Suppressor macrophage treated with lipopolysaccharide for 4 hours (primary cell): ENCODE measurements around the gene RIMBP3B.
"Not testable (repeated sequence)": the region's sequence is repeated elsewhere in the genome, so short reads cannot be mapped to it uniquely, and the experiment has no call there.

Source experiments
- DNase-seq: peaks from one replicate; pipeline ENCODE4 v3.0.0-alpha.2; 2020

The RIMBP3B gene, protein sequence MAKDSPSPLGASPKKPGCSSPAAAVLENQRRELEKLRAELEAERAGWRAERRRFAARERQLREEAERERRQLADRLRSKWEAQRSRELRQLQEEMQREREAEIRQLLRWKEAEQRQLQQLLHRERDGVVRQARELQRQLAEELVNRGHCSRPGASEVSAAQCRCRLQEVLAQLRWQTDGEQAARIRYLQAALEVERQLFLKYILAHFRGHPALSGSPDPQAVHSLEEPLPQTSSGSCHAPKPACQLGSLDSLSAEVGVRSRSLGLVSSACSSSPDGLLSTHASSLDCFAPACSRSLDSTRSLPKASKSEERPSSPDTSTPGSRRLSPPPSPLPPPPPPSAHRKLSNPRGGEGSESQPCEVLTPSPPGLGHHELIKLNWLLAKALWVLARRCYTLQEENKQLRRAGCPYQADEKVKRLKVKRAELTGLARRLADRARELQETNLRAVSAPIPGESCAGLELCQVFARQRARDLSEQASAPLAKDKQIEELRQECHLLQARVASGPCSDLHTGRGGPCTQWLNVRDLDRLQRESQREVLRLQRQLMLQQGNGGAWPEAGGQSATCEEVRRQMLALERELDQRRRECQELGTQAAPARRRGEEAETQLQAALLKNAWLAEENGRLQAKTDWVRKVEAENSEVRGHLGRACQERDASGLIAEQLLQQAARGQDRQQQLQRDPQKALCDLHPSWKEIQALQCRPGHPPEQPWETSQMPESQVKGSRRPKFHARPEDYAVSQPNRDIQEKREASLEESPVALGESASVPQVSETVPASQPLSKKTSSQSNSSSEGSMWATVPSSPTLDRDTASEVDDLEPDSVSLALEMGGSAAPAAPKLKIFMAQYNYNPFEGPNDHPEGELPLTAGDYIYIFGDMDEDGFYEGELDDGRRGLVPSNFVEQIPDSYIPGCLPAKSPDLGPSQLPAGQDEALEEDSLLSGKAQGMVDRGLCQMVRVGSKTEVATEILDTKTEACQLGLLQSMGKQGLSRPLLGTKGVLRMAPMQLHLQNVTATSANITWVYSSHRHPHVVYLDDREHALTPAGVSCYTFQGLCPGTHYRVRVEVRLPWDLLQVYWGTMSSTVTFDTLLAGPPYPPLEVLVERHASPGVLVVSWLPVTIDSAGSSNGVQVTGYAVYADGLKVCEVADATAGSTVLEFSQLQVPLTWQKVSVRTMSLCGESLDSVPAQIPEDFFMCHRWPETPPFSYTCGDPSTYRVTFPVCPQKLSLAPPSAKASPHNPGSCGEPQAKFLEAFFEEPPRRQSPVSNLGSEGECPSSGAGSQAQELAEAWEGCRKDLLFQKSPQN (N-terminal part only)

DNA sequence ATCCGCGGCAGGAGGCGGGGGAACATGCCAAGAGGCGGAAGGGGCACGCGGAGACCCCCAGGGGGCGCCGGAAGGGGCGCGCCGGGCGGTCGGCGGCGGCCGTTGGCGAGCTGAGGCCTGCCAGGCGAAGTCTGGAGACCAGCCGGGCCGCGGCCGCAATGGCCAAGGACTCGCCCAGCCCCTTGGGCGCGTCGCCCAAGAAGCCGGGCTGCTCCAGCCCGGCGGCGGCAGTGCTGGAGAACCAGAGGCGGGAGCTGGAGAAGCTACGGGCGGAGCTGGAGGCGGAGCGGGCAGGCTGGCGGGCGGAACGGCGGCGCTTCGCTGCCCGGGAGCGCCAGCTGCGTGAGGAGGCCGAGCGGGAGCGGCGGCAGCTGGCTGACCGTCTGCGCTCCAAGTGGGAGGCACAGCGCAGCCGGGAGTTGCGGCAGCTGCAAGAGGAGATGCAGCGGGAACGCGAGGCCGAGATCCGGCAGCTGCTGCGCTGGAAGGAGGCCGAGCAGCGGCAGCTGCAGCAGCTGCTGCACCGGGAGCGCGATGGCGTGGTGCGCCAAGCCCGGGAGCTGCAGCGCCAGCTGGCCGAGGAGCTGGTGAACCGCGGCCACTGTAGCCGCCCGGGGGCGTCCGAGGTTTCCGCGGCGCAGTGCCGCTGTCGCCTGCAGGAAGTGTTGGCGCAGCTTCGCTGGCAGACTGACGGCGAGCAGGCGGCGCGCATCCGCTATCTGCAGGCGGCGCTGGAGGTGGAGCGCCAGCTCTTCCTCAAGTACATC lies at the start of gene RIMBP3B:
TSS of gene RIMBP3B (plus strand) at position 51 of the 767 bp plus-strand sequence. CDS start at position 159, 108 bp downstream.
- DNase-seq = not testable (repeated sequence)

DNA sequence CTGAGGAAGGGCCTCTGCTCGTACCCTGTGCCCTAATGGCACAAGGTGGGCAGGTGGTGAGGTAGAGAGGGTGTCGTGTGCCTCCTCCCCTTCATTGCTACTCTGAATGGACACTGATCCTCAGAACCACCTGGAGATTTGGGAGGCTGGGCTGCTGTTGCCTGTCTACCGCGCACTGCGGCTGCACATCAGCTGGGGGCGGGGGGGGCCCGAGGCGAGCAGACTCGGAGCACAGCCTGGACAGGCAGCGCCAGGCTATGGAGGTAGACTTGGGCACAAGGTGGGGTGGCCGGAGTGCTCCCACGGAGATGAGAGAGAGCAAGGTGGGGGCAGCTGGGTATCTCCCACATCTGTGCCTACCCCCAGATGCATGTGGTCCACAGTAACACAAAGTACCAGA lies 26.0 kb upstream of the RIMBP3B start:
- DNase-seq = not testable (repeated sequence)

DNA sequence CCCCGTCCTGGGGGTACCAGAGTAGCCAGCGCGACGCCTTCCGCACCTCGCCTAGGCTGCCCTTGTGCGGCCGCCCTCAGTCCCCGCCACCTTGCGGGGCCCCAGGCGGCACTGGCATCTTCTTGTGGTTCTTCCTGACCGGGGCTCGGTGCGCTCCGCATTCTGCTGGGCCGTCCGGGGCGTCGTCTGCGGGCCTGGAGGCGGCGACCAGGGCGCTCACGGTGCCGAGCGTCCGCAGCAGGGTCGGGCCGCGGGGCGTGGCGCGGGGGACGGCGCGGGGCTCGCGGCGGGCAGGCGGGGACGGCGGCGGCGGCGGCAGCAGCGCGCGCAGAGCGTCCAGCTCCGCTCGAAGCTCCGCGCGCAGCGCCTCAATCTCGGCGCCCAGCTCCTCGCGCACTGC lies 23.0 kb upstream of the RIMBP3B start:
- not testable (repeated sequence) for DNase-seq

DNA sequence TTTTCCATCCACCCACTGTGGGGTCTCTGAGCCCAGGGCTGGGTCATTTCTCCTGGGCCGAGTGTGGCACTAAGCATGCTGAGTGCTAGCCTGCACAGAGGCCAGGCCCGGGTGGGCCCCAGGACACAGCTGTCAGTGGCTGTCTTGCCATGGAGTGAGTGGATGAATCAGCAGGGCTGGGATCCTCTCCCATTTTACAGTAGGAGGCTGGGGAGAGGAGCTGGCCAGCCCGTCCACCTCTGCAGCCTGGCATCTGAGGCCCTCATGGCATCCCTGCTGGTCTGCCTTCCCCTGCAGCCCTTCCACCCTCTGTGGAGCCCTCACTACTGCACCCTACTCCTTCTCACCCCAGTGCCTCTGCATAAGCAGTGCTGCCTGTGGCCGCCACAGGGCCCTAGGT lies 21.1 kb upstream of the RIMBP3B start:
- not testable (repeated sequence) for DNase-seq

DNA sequence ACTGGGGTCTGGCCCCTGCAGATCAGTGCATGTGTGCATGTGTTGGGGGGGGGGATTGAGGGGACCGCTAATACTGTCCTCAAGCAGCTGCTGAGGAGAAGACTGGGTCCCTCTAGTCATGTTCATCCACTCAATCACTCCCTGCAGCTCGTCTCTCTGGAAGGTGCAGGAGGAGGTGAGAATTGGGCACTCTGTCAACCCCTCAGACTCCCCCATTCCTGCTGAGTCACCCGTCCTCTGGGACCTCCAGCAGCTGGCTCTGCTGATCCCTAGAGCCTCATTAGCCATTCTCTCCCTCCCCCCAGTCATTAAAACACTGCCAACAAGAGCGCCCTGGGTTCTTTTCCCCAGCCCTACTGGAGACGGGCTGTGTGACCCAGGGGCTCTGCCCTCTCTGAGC lies 20.5 kb upstream of the RIMBP3B start:
- not testable (repeated sequence) for DNase-seq

DNA sequence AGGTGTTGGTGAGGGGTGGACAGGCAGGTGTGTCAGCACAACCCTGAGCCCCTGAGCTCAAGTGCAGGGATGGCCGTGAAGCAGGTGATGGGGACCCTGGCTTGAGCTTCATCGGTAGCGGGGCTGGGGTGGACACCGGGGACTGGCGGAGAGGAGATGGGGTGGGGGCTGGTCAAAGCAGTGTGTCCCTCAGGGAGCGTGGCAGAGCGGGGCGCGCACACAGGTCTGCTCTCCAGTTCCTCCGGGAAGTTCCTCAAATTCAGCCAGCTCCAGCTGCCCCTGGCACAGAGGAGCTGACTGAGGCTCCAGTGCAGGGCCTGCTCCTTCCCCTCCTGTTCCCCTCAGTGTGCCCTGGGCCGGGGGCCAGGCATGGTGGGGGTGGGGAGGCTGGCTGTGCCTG lies 19.7 kb upstream of the RIMBP3B start:
- DNase-seq = not testable (repeated sequence)

DNA sequence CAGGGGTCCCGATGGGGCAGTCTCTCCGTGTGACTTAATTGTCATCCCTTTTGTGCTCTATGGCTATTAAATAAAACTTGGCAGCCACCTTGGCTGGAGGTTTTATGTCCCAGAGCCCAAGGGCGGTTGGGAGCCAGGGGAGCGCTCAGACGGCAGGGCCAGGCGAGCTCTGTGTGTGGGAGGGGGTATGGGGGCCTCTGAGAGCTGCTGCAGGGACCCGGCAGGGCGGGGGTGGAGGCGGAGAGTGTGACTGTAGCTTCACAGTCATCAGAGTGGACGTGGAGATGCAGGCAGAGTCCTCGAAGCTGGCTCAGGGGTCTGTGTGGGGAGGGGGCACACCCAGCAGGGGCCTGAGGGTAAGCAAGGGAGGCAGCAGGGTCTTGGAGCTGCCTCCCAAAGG lies 19.2 kb upstream of the RIMBP3B start:
- DNase-seq = not testable (repeated sequence)

DNA sequence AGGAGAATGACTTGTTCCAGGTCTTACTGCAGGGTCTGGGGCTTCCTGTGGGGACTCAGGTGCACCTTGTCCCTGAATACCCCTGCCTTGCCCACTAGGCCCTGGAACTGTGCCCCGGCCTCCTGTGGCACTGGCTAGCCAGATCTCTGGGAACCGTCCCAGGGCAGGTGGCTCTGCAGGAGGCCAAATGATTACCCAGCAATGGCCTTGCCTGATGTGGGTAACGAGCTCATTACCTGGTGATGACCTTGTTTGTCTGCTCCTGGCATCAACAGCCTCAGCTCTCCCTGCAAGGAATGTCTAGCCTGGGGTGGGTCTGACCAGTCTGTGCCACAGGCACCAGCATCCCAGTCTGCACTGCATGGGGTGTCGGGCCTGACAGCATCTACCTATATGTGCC lies 18.2 kb upstream of the RIMBP3B start:
- DNase-seq = not testable (repeated sequence)

DNA sequence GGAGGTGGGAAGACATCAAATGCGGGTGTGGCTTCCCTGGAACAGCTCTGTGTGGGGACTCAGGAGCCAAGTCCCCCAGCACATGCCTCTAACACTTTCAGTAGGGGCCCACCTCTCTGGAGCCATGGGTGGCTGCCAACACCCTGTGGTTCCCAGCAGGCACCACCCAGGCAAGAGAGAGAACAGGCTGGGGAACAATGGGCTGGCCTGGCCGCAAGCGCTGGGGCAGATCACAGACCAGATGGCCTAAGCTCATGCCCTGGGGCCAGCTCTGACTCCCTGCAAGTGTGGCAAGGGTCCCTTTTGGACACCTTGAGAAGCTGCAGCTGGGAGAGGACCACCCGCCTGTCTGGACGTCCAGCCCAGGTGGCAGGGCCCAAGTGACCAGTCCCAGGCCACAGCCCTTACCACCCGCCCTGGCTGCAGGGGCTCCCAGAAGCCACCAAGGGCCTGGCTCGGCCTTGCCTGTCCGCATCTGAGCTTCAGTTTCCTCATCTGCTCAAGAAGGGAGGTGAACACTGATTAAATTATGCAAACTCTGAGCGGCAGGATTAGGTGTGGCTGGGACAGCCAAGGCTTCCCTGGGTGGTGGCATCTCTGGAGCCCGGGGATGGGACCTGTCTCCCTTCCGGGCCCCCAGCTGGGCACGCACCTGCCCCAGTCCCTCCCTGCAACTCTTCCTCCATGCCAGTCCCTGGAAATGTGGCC lies 14.8 kb upstream of the RIMBP3B start:
- DNase-seq = not testable (repeated sequence)

DNA sequence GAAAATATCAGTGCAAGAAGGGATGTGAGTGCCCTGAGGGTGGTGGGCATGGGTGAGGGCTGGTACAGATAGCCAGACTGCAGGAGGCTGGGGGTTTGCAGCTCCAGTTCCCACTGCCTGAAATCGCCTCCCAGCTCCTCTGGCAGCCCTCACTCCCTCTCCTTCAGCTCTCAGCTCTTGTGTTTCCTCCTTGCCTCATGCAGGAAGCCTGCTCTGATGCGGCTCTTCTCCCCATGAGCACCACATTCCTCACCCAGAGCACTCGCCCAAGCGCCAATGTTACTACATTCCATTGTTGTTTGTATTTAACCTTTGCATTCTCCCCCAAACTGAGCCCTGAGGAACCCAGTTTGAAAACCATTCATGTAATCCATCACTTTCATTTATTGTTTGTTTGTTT lies 7.7 kb upstream of the RIMBP3B start:
- DNase-seq = not testable (repeated sequence)

DNA sequence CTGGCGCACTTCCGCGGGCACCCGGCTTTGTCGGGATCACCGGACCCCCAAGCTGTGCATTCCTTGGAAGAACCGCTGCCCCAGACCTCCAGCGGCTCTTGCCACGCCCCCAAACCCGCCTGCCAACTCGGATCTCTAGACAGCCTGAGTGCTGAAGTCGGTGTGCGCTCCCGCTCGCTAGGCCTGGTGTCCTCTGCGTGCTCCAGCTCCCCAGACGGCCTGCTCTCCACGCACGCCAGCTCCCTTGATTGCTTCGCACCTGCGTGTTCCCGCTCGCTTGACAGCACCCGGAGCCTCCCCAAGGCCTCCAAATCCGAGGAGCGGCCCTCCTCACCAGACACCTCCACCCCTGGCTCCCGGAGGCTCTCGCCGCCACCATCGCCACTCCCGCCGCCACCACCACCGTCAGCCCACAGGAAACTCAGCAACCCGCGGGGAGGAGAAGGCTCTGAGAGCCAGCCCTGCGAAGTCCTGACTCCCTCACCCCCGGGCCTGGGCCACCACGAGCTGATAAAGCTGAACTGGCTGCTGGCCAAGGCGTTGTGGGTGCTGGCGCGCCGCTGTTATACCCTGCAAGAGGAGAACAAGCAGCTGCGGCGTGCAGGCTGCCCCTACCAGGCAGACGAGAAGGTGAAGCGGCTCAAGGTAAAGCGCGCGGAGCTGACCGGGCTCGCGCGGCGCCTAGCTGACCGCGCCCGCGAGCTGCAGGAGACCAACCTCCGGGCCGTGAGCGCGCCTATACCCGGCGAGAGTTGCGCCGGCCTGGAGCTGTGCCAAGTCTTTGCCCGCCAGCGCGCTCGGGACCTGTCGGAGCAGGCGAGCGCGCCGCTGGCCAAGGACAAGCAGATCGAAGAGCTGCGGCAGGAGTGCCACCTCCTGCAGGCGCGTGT lies 1.2 kb downstream of the RIMBP3B start:
- DNase-seq = not testable (repeated sequence)

DNA sequence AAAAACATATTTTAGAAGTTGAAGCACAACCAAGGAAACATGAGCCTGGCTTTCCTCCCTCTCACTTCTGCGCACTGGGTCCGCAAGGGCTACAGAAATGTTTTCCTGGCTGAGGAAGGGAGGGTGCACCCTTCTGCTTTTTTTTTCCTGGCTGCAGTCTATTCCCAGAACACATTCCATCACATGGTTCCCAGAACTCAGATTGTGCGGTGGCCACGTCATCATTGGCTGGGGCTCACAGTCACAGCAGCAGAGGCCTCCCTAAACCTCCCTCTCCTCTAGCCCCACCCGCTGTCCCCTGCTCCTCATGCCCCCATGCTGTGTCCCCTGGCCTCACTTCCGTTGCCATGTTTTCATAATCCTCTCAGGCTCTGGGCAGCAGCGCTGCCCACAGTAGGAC lies 5.9 kb downstream of the RIMBP3B start:
- DNase-seq = not testable (repeated sequence)

DNA sequence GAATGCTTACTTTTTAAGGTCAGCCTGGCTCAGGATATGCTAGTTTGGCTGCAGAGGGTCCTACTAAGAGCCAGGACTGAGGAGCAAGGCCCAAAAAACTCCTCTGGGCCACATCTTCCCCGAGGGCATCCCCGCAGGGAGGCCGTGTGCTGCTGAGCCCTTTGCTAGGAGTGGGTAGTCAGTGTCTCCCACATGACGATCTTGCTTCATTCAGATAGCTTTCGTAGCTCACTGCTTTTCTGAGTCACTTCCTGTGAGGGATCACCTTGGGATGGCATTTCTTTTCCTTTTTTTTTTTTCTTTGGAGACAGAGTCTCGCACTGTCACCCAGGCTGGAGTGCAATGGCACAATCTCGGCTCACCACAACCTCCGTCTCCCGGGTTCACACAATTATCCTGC lies 6.5 kb downstream of the RIMBP3B start:
- not testable (repeated sequence) for DNase-seq

DNA sequence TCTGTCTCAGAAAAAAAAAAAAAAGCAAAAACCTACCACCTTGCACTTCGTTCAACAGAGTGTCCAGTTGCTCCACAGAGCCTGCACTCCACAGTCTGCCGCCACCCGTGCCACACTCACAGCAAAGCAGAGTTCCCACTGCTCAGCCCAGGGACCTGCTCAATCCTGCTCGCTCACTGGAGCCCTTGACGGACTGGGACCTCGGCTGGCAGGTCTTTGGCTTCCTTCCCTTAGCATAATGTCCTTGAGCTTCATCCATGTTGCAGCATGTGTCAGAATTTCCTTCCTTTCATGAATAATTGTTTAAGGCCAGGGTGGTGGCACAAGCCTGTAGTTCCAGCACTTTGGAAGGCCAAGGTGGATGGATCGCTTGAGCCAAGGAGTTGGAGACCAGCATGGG lies 11.1 kb downstream of the RIMBP3B start:
- DNase-seq = not testable (repeated sequence)

DNA sequence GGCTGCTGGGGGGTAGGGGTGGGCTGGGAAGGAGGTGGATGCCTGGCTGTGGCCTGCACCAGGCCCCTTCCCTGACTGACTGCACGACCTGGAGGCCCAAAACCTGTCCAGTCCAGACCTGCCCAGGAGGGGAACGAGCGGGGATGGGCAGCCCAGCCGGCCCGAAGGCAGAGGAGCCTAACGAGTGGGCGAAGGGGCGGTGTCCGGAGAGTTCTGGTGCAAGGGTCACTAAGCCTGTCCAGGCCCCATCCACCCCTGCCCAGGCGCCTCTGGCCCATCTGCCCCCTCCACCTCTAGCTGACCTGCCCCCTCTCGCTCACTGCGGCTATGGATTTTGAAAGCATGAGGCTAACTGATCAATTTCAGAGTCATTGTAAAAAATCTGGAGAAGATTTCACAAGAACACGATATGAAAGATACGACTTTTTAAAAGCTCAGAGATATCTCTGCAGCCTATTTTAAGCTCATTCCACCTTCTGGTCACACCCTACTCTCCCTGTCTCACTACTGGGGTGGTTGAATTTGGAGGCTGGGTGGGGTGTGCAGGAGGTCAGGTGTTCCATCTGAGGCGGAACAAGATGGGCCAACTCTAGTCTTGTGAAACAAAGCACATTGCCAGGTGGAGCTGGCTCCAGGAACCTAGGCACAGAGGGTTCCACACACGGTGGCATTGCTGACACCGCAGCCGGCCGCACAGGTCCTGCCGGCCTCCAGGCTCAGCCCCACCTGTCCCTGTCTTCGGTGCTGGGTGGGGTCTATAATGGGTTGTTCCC lies 17.8 kb downstream of the RIMBP3B start:
- DNase-seq = not testable (repeated sequence)

DNA sequence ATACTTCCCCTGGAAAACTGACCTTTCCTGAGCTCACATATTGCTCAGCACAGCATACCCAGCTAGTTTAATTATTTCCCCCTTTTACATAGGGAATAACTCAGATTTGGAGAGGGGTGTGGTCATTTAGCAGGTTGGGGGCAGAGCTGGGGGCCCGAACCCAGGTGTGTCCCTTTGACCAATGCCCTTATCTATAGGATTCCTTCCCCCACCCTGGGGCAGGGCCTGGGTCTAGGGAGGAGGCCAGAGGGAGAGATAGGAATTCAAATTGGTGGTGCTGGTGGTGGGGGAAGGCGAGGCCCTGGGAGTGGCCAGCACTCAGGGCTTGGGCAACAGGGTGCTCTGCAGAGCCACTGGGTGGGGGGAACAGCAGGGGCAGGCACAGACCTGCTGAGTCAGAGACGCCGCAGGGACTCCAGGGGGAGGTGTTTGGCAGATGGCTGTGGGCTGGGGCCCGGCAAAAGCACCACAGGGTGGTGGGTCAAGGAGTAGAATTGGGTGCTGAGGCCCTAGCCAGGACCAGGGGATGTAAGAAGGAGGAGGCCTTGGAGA lies 19.3 kb downstream of the RIMBP3B start:
- DNase-seq = not testable (repeated sequence)

DNA sequence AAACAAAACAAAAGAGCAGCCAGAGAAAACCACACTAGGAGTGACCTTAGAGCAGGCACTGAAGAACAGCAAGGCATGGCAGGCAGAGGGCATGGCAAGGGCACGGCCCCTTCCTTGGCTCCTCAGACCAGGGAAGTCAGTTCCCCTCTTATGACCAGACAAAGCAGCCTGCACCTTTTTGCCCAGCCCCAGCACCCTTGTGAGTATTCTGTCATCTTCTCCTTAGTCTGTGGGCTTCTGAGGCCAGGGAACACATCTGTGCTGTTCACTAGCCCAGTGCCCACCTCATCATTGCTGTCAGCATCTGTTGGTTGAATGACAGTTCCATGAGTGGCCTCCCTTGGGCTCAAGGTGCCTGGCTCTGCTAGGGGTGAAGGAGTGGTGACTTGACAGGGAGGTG lies 23.6 kb downstream of the RIMBP3B start:
- DNase-seq = not testable (repeated sequence)

DNA sequence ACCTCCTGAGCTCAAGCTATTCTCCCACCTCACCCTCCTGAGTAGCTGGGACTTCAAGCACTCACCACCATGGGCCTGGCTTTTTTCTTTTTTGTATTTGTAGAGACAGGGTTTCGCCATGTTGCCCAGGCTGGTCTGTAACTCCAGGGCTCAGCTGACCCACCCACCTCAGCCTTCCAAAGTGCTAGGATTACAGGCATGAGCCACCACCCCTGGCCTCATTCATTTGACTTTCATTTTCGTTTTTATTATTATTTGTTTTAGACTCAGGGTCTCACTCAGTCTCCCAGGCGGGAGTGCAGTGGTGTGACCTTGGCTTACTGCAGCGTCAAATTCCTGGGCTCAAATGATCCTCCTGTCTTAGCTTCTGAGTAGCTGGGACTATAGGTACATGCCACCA lies 24.2 kb downstream of the RIMBP3B start:
- DNase-seq = not testable (repeated sequence)

DNA sequence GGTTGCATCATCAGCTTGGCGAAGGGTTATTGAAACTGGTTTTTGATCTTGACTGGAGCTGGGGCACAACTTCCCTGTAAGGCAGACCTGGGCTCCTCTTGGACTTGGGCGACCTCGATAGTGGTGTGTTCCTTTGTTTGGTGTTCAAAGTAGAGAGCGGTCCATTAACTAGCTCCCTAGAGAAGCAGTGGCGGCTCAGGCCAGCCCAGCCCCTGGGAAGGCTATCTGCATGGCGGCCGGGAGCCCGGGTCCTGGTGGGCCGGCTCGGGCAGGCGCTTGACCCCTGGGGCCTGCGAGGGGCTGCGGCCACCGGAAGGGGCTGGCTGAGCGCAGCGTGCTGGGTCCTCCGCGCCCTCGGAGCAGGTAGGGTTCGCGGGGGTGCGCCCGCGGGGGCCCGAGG lies 32.8 kb downstream of the RIMBP3B start:
- DNase-seq = not testable (repeated sequence)
